Right lobe of liver (tissue), 6 donors: ENCODE measurements around the gene CASZ1. TPM values are rescaled to one million over a fixed set of nuclear protein-coding genes. Genes with fewer than 3 reads are reported as not detected.

ENCODE experiments used
- ATAC-seq, 4 donors: fragments of 200-7000 bp; cut with Tn5 transposase; one replicate each; pipeline ENCODE4 v1.9.1; 2020; ENCODE audit warnings: mild to moderate bottlenecking in 4 of 4, moderate library complexity in 4 of 4
- DNase-seq, 3 donors: peaks; one replicate each; pipeline ENCODE4 v3.0.0-alpha.2; 2020
- H3K27ac ChIP-seq, 3 donors: fragments of 200-600 bp; one replicate each; pipeline ENCODE4 v1.8.0; 2022
- H3K27me3 ChIP-seq, 2 donors: fragments of 200-600 bp; one replicate each; pipeline ENCODE4 v1.8.0; 2022
- H3K36me3 ChIP-seq, 4 donors: fragments of 200-600 bp; sonication (generic) in 1 of 4; one replicate each; pipeline versions ENCODE4 v1.5.1 to v1.8.0; 2017 to 2022; ENCODE audit warnings: control low read depth in 1 of 4
- H3K4me1 ChIP-seq, 4 donors: fragments of 200-600 bp; sonication (generic) in 1 of 4; one replicate each; pipeline versions ENCODE4 v1.5.1 to v1.8.0; 2017 to 2022; ENCODE audit warnings: control low read depth in 1 of 4
- H3K4me3 ChIP-seq, 3 donors: fragments of 200-600 bp; one replicate each; pipeline ENCODE4 v1.8.0; 2022
- H3K9me3 ChIP-seq, 4 donors: fragments of 200-600 bp; sonication (generic) in 1 of 4; one replicate each; pipeline versions ENCODE4 v1.5.1 to v1.8.0; 2017 to 2022; ENCODE audit warnings: control low read depth in 1 of 4
- POLR2A ChIP-seq: fragments of 450-650 bp; IDR thresholded peaks from one replicate; pipeline ENCODE4 v1.6.1; 2017; ENCODE audit warnings: antibody characterized with exemption, mild to moderate bottlenecking
- WGBS: methylation state at CpG from one replicate; pipeline ENCODE4 v1.1.6; 2018; ENCODE audit warnings: low coverage, low lambda C conversion rate; ENCODE audit not compliant: insufficient coverage; ENCODE audit errors: missing lambda C conversion rate; 5-methylcytosine and 5-hydroxymethylcytosine counted together
- intact Hi-C, 2 donors: fragments of 100-400 bp; cut with DNase I; formaldehyde crosslinking; loops; one replicate each; pipeline versions ENCODE4 v1.11.2 to v1.14.1; 2022
- total RNA-seq, 6 experiments: library from RNA; depleted of rRNA in 2 of 6; stranded (reverse); fragments of >200 nt in 2 of 6; fragmentation: NEBNext Ultra II Directional in 3 of 6; extraction: Animal tissue kit (Norgen Biotek cat#: 25700) in 3 of 6; gene quantifications; one replicate each; pipeline versions ENCODE4 v1.1.0 to v1.2.4, GENCODE V29; 2016 to 2023
- TF ChIP-seq, protein P1 (sequence below), 4 donors: fragments of 200-600 bp in 3 of 4; fragments of 450-650 bp in 1 of 4; IDR thresholded peaks; one replicate each; pipeline versions ENCODE4 v1.5.1 to v1.8.0; 2016 to 2022; ENCODE audit warnings: antibody characterized with exemption in 4 of 4, mild to moderate bottlenecking in 2 of 4
- donor health status: DM: no; HTN: yes; CAD: no.
- donor health status: DM: no; HTN: no; CAD: no.
- donor health status: DM: no; HTN: no; CAD: no.
- donor health status: DM: no; HTN: yes; CAD: no.
- donor health status: DM: no; HTN: yes; CAD: no.

The CASZ1 gene
- total RNA-seq, 6 experiments from 2014 or later: 3.1 to 10.1 (median 5.3) TPM

GRCh38 chr1:10723317-10723716 is 73.1 kb downstream of the CASZ1 start:
- Histone ChIP-seq H3K4me1 (peaks cover 0 to 19% (median 6%) of the 10 kb centered on the region in 4 donors), H3K4me3 (no peak overlapping the region), H3K27me3 (no peaks in the 10 kb centered on the region), H3K9me3 (no peaks in the 10 kb centered on the region), H3K27ac (no peak overlapping the region), H3K36me3 (no peaks in the 10 kb centered on the region)
- 92% methylated on average over 2 of the region's 4 CpGs for WGBS
- intact Hi-C loops: no loop called here
- TF ChIP-seq, protein P1, sequence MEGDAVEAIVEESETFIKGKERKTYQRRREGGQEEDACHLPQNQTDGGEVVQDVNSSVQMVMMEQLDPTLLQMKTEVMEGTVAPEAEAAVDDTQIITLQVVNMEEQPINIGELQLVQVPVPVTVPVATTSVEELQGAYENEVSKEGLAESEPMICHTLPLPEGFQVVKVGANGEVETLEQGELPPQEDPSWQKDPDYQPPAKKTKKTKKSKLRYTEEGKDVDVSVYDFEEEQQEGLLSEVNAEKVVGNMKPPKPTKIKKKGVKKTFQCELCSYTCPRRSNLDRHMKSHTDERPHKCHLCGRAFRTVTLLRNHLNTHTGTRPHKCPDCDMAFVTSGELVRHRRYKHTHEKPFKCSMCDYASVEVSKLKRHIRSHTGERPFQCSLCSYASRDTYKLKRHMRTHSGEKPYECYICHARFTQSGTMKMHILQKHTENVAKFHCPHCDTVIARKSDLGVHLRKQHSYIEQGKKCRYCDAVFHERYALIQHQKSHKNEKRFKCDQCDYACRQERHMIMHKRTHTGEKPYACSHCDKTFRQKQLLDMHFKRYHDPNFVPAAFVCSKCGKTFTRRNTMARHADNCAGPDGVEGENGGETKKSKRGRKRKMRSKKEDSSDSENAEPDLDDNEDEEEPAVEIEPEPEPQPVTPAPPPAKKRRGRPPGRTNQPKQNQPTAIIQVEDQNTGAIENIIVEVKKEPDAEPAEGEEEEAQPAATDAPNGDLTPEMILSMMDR (IDR thresholded peaks at IDR 0.05): no peak
- TF ChIP-seq POLR2A: no peak
- DNase-seq: no peak
- no peak for ATAC-seq

DNA sequence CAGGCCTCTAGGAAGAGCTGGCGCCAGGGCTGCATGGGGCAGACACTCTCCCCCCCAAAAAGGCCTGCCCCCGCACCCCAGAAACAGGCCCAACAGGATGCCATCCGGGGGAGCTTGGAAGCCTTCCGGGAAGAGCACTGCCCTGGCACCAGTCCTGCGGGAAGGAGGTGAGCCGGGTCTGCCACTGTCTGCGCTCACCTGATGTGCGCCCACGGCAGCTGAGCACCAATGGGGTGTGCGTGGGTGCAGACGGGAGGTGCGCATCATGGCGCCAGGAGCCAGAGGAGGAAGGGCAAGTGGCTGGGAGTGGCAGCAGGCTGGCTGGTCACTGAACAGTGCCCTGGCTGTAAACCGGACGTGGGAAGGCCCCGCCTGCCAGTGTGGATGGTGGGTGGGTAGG is 73.6 kb downstream of the CASZ1 start:
- H3K27ac ChIP-seq: no peak overlapping the region
- 91% methylated on average over 11 of the region's 16 CpGs for WGBS

GRCh38 chr1:10721381-10722321 is 74.8 kb downstream of the CASZ1 start:
- ATAC-seq: no peak
- no peak overlapping the region for H3K27ac ChIP-seq
- 64% methylated on average over 8 of the region's 26 CpGs for WGBS
- peaks cover 0 to 19% (median 6%) of the 10 kb centered on the region in 4 donors for H3K4me1 ChIP-seq
- H3K27me3 ChIP-seq: no peaks in the 10 kb centered on the region
- H3K9me3 ChIP-seq: no peaks in the 10 kb centered on the region
- no peak for TF ChIP-seq POLR2A
- TF ChIP-seq, protein P1 (IDR thresholded peaks at IDR 0.05): no peak
- DNase-seq: no peak
- H3K4me3 ChIP-seq: no peak overlapping the region
- no peaks in the 10 kb centered on the region for H3K36me3 ChIP-seq
- intact Hi-C loops: no loop called here

More for the DNA sequence above, 73.6 kb downstream of the CASZ1 start:
- Histone ChIP-seq H3K4me1 (peaks cover 0 to 19% (median 6%) of the 10 kb centered on the region in 4 donors), H3K36me3 (no peaks in the 10 kb centered on the region), H3K9me3 (no peaks in the 10 kb centered on the region), H3K27me3 (no peaks in the 10 kb centered on the region), H3K4me3 (no peak overlapping the region)
- intact Hi-C loops: no loop called here
- TF ChIP-seq, protein P1 (IDR thresholded peaks at IDR 0.05): no peak
- no peak for TF ChIP-seq POLR2A
- no peak for ATAC-seq
- no peak for DNase-seq

DNA sequence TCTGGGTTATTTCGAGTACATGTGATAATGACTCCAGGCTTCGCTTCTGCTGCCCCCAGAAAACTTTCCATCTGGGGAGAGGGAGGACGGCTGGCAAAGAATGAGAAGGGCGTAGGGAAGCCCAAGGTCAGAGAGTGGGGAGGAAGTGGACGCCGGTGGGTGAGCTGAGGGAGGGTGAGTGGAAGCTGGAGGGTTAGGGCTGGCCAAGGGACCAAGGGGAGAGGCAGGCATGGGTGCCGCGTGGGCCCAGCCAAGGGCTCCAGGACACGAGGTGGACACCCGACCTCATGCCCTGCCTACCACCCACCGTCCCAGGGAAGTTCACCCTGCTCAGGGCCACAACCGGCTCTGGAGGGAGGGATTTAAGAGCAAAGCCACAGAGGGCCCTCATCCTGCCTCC is 75.8 kb downstream of the CASZ1 start:
- intact Hi-C loops: no loop called here
- ATAC-seq: no peak
- peaks cover 0 to 18% (median 6%) of the 10 kb centered on the region in 4 donors for H3K4me1 ChIP-seq
- H3K4me3 ChIP-seq: no peak overlapping the region
- H3K36me3 ChIP-seq: no peaks in the 10 kb centered on the region
- no peaks in the 10 kb centered on the region for H3K27me3 ChIP-seq
- H3K27ac ChIP-seq: no peak overlapping the region
- WGBS: 69% methylated on average over 6 of the region's 12 CpGs
- DNase-seq: no peak
- no peak for TF ChIP-seq POLR2A
- TF ChIP-seq, protein P1 (IDR thresholded peaks at IDR 0.05): no peak
- H3K9me3 ChIP-seq: no peaks in the 10 kb centered on the region
